HepG2 (cell line): ENCODE results near the gene CAB39. TPM values are rescaled to one million over a fixed set of nuclear protein-coding genes. Genes with fewer than 3 reads are reported as not detected.

ENCODE experiments used
- ATAC-seq: fragments of 200-7000 bp; cut with Tn5 transposase; 3 replicates; pipeline ENCODE4 v1.9.1; 2020; ENCODE audit warnings: mild to moderate bottlenecking, moderate library complexity
- BruUV-seq: library from RNA; stranded (reverse); fragments of 400-500 nt; replicated peaks from 2 replicates; lab custom pipeline; 2021; lab: Mats Ljungman, UMichigan
- CTCF ChIA-PET: fragments of 300-600 bp; formaldehyde crosslinking; extraction: SDS; loops from one replicate; lab custom pipeline; 2021; ENCODE audit warnings: low total read pairs, inconsistent platforms, low intra/inter-chr PET ratio; lab: Yijun Ruan, JAX
- POLR2A ChIA-PET: fragments of 350-600 bp; sonication (Branson Sonifier 250); formaldehyde crosslinking; loops from one replicate; lab custom pipeline; 2020; ENCODE audit warnings: antibody characterized with exemption, inconsistent platforms; lab: Yijun Ruan, JAX
- DNase-seq: peaks from one replicate; pipeline ENCODE4 v3.0.0-alpha.2; 2015; ENCODE audit warnings: low spot score
- FAIRE-seq: peaks from 3 replicates; lab custom pipeline; 2011; peaks lifted over from hg19 to GRCh38; lab: Jason Lieb, UNC
- H2AFZ ChIP-seq: one replicate; pipeline ENCODE4 v1.6.1; 2011; ENCODE audit warnings: low read length, inconsistent platforms
- H3K27ac ChIP-seq: fragments of 300-600 bp; 3 replicates; pipeline ENCODE4 v1.8.0; 2011; ENCODE audit warnings: mixed run types, mild to moderate bottlenecking, mixed read lengths, low read length, inconsistent platforms; ENCODE audit not compliant: insufficient read depth; ENCODE audit errors: extremely low read length
- H3K27me3 ChIP-seq, 2 experiments: fragments of 200-600 bp in 1 of 2; 2 replicates in 1 of 2; 3 replicates in 1 of 2; pipeline versions ENCODE4 v1.6.0 to v1.8.0; 2011; ENCODE audit warnings: low read length in 2 of 2, mild to moderate bottlenecking in 2 of 2, moderate library complexity in 2 of 2, inconsistent platforms in 1 of 2; ENCODE audit not compliant: insufficient read depth in 2 of 2, control insufficient read depth in 1 of 2
- H3K36me3 ChIP-seq, 2 experiments: fragments of 200-600 bp in 1 of 2; replicated peaks in 1 of 2; 2 replicates in 1 of 2; 3 replicates in 1 of 2; pipeline versions ENCODE4 v1.5.1 to v1.8.0; 2011; ENCODE audit warnings: low read length in 2 of 2, inconsistent platforms in 1 of 2; ENCODE audit not compliant: insufficient read depth in 2 of 2, control insufficient read depth in 1 of 2
- H3K4me1 ChIP-seq: 2 replicates; pipeline ENCODE4 v1.5.1; 2012; ENCODE audit warnings: low read length, inconsistent platforms; ENCODE audit not compliant: insufficient read depth
- H3K4me2 ChIP-seq: 2 replicates; pipeline ENCODE4 v1.6.0; 2011; ENCODE audit warnings: low read depth, low read length, inconsistent platforms
- H3K4me3 ChIP-seq, 3 experiments: fragments of 200-600 bp in 1 of 3; sonication (generic), shearing (Covaris generic) in 1 of 3; replicated peaks in 1 of 3; 2 replicates each; pipeline ENCODE4 v1.5.1; 2011 to 2016; ENCODE audit warnings: low read length in 3 of 3, inconsistent platforms in 2 of 3, low read depth in 2 of 3, mild to moderate bottlenecking in 2 of 3, control low read depth in 1 of 3, mixed read lengths in 1 of 3; ENCODE audit not compliant: insufficient read depth in 1 of 3
- H3K79me2 ChIP-seq: one replicate; pipeline ENCODE4 v1.6.1; 2011; ENCODE audit warnings: low read length, inconsistent platforms; ENCODE audit not compliant: insufficient read depth
- H3K9ac ChIP-seq: 2 replicates; pipeline ENCODE4 v1.6.0; 2011; ENCODE audit warnings: mild to moderate bottlenecking, low read depth, low read length, inconsistent platforms; ENCODE audit not compliant: insufficient read depth
- H3K9me3 ChIP-seq: 2 replicates; pipeline ENCODE4 v1.5.1; 2012; ENCODE audit warnings: mild to moderate bottlenecking, low read length
- H4K20me1 ChIP-seq: 2 replicates; pipeline ENCODE4 v1.6.0; 2011; ENCODE audit warnings: inconsistent platforms, mild to moderate bottlenecking, low read length, moderate library complexity; ENCODE audit not compliant: insufficient read depth
- DDIT3 ChIP-seq: sonication (generic); formaldehyde crosslinking; IDR thresholded peaks from 2 replicates; pipeline ENCODE4 v1.4.0; 2020; ENCODE audit warnings: mild to moderate bottlenecking, missing genetic modification reagents
- XRCC5 ChIP-seq: fragments of 200-400 bp; formaldehyde crosslinking; optimal IDR thresholded peaks from 2 replicates; pipeline ENCODE3; 2017; ENCODE audit warnings: mild to moderate bottlenecking, low read length
- ZMYM3 ChIP-seq: sonication (generic); formaldehyde crosslinking; IDR thresholded peaks from 2 replicates; pipeline ENCODE4 v1.5.1; 2020; ENCODE audit warnings: mild to moderate bottlenecking, missing genetic modification reagents
- ZNF142 ChIP-seq: sonication (generic); formaldehyde crosslinking; IDR thresholded peaks from 2 replicates; pipeline ENCODE4 v1.4.0; 2020; ENCODE audit warnings: missing genetic modification reagents
- ZNF7 ChIP-seq: IDR thresholded peaks from 2 replicates; pipeline ENCODE4 v1.6.1; 2016; ENCODE audit warnings: missing biosample characterization, missing genetic modification reagents
- WGBS: methylation state at CpG from one replicate; pipeline ENCODE4 v1.1.6; 2017; ENCODE audit warnings: low lambda C conversion rate; 5-methylcytosine and 5-hydroxymethylcytosine counted together
- in situ Hi-C: cut with HindIII; loops from 2 replicates; pipeline ENCODE4 v1.10.0; 2017; ENCODE audit warnings: low pct_unique_long_range_greater_than_20kb; ENCODE audit not compliant: extremely low pct_ligation_motif_present
- intact Hi-C: fragments of 100-400 bp; cut with micrococcal nuclease; formaldehyde crosslinking; loops from one replicate; pipeline ENCODE4 v1.10.0; 2022; ENCODE audit not compliant: unreplicated experiment
- polyA plus RNA-seq, 8 experiments: library from polyadenylated mRNA; depleted of rRNA in 3 of 8; stranded (reverse) in 7 of 8; unstranded in 1 of 8; fragments of >200 nt; fragmentation: Illumina TruSeq in 4 of 8; extraction: Trizol in 4 of 8; gene quantifications; 2 replicates each; pipeline versions ENCODE4 v1.2.1 to v1.2.3, GENCODE V29; 2011 to 2016; ENCODE audit warnings: low read depth in 4 of 8, missing spikeins in 1 of 8, mixed read lengths in 1 of 8; ENCODE audit not compliant: insufficient read depth in 1 of 8
- total RNA-seq, 5 experiments: library from RNA; depleted of rRNA; stranded (reverse); fragments of >200 nt; fragmentation: Illumina TruSeq; extraction: Trizol; gene quantifications; 2 replicates each; pipeline ENCODE4 v1.2.3, GENCODE V29; 2016; ENCODE audit warnings: low read depth in 1 of 5
- TF ChIP-seq, protein P1 (sequence below): sonication (generic); formaldehyde crosslinking; IDR thresholded peaks from 2 replicates; pipeline ENCODE4 v1.4.0; 2020; ENCODE audit warnings: missing genetic modification reagents, borderline replicate concordance

CAB39 gene
- total and polyA plus RNA-seq, 2 of the 13 experiments (the other 11 are each of a cell fraction or from before 2014, with no cell fraction given) = 19.3 to 45.3 TPM

DNA sequence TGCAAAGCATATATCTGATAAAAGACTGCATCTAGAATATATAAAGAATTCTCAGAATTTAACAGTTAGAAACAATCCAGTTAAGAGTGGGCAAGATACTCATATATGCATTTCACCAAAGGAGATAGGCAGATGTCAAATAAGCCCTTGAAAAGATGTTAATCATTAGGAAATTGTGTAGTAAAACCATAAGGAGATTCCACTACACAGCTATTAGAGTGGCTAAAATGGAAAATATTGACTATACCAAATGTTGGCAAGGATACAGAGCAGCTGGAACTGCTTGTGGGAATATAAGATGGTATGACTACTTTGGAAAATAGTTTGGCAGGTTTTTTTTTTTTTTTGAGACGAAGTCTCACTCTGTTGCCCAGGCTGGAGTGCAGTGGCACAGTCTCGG lies 59.5 kb downstream of the CAB39 start:
- no peaks in the 10 kb centered on the region for H3K4me1 ChIP-seq
- intact Hi-C loops (no loop called here), in situ Hi-C loops (no loop called here)
- H3K27me3 ChIP-seq = no peaks in the 10 kb centered on the region
- no peak overlapping the region for H3K4me2 ChIP-seq
- no peak overlapping the region for H3K4me3 ChIP-seq
- ChIA-PET CTCF (no interaction called here), POLR2A (no interaction called here)
- no peak overlapping the region for H2AFZ ChIP-seq
- no peaks in the 10 kb centered on the region for H3K9me3 ChIP-seq
- no peak overlapping the region for H3K27ac ChIP-seq
- WGBS = 93% methylated on average over 2 of the region's 2 CpGs
- no peak for ATAC-seq
- H3K79me2 ChIP-seq = peaks cover 3% of the 10 kb centered on the region
- peaks cover 4 to 8% of the 10 kb centered on the region in 2 experiments; a peak in 4 of 5 replicates for H3K36me3 ChIP-seq
- FAIRE-seq = no peak
- H4K20me1 ChIP-seq = no peaks in the 10 kb centered on the region
- no TSS peak for BruUV-seq
- no peak overlapping the region for H3K9ac ChIP-seq
- no peak for DNase-seq
- TF ChIP-seq ZNF142 (CRISPR knock-in tag) = no peak
- TF ChIP-seq ZMYM3 = no peak
- TF ChIP-seq, protein P1, sequence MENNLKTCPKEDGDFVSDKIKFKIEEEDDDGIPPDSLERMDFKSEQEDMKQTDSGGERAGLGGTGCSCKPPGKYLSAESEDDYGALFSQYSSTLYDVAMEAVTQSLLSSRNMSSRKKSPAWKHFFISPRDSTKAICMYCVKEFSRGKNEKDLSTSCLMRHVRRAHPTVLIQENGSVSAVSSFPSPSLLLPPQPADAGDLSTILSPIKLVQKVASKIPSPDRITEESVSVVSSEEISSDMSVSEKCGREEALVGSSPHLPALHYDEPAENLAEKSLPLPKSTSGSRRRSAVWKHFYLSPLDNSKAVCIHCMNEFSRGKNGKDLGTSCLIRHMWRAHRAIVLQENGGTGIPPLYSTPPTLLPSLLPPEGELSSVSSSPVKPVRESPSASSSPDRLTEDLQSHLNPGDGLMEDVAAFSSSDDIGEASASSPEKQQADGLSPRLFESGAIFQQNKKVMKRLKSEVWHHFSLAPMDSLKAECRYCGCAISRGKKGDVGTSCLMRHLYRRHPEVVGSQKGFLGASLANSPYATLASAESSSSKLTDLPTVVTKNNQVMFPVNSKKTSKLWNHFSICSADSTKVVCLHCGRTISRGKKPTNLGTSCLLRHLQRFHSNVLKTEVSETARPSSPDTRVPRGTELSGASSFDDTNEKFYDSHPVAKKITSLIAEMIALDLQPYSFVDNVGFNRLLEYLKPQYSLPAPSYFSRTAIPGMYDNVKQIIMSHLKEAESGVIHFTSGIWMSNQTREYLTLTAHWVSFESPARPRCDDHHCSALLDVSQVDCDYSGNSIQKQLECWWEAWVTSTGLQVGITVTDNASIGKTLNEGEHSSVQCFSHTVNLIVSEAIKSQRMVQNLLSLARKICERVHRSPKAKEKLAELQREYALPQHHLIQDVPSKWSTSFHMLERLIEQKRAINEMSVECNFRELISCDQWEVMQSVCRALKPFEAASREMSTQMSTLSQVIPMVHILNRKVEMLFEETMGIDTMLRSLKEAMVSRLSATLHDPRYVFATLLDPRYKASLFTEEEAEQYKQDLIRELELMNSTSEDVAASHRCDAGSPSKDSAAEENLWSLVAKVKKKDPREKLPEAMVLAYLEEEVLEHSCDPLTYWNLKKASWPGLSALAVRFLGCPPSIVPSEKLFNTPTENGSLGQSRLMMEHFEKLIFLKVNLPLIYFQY (CRISPR knock-in tag) = no peak
- TF ChIP-seq XRCC5 = no peak
- no peak for TF ChIP-seq DDIT3 (CRISPR knock-in tag)
- TF ChIP-seq ZNF7 = peak; percentile 92
